Chondrocyte (in vitro differentiated cells): ENCODE data around the gene MBD5. TPM values are rescaled to one million over a fixed set of nuclear protein-coding genes. Genes with fewer than 3 reads are reported as not detected.

ENCODE experiments used
- DNase-seq: peaks from one replicate; pipeline ENCODE4 v3.0.0; 2021; ENCODE audit warnings: mixed read lengths, low spot score
- H3K27ac Mint-ChIP-seq: one replicate; pipeline ENCODE4 v1.8.0; 2021; ENCODE audit warnings: mild to moderate bottlenecking, moderate library complexity, mixed read lengths; ENCODE audit not compliant: unreplicated experiment
- H3K27me3 Mint-ChIP-seq: 2 replicates; pipeline ENCODE4 v1.8.0; 2021; ENCODE audit warnings: low read depth, mixed read lengths
- H3K36me3 Mint-ChIP-seq: 2 replicates; pipeline ENCODE4 v1.8.0; 2021; ENCODE audit warnings: low read depth, mixed read lengths
- H3K4me1 Mint-ChIP-seq: 2 replicates; pipeline ENCODE4 v1.8.0; 2021; ENCODE audit warnings: low read depth, mild to moderate bottlenecking, mixed read lengths
- H3K4me3 Mint-ChIP-seq: one replicate; pipeline ENCODE4 v1.8.0; 2021; ENCODE audit warnings: mild to moderate bottlenecking, moderate library complexity, mixed read lengths; ENCODE audit not compliant: unreplicated experiment
- H3K9me3 Mint-ChIP-seq: 2 replicates; pipeline ENCODE4 v1.8.0; 2021; ENCODE audit warnings: low read depth, mixed read lengths
- total RNA-seq: library from RNA; stranded (reverse); gene quantifications from 3 replicates; pipeline ENCODE4 v1.2.1, GENCODE V29; 2021
- TF ChIP-seq, protein P1 (sequence below): fragments of 200-600 bp; sonication (generic); IDR thresholded peaks from 2 replicates; pipeline ENCODE4 v1.5.0; 2021; ENCODE audit warnings: antibody characterized with exemption, mild to moderate bottlenecking, moderate library complexity

MBD5 gene
- total RNA-seq, 1 donor from 2014 or later: 31.1 TPM

DNA sequence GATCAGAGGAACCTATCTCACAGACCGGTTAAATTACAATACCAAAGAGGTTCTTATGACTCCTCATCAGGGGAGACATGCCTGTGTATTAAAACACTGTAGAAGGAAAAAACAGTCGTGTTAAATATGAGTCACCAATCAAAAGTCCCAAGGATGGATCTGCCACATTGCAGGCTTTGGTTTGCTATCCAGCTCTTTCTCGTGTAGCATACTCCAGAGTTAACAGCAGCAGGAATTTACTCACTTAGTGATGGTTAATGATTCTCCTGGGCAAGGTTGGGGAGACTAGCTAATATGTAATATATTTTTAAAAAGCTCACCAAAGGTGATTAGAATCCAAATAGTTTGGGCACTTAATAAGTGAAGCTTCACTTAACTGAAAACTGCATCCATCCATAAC lies 109.7 kb downstream of the MBD5 start:
- H3K27ac Mint-ChIP-seq: peak overlapping the region; percentile 86

DNA sequence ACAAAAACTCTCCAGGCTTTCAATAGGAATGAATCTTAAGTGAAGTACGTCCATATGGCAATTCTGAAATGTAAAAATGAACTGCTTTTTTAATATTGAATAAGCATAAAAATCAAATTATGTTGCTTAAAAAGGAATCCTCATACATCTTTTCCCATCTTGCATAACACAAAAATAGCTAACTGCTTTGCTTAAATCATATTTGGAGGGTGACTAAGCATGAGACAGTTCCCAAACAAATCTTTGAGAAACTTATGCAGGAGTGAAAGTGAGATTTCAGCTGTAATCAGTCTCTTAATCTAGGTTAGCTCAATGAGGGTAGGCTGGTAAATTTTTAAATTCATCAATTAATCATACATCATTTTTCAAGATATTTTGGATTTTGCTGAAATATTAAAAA lies 111.5 kb downstream of the MBD5 start:
- H3K4me1 Mint-ChIP-seq: peaks cover 24% of the 10 kb centered on the region
- H3K36me3 Mint-ChIP-seq: peaks cover 3% of the 10 kb centered on the region
- TF ChIP-seq, protein P1, sequence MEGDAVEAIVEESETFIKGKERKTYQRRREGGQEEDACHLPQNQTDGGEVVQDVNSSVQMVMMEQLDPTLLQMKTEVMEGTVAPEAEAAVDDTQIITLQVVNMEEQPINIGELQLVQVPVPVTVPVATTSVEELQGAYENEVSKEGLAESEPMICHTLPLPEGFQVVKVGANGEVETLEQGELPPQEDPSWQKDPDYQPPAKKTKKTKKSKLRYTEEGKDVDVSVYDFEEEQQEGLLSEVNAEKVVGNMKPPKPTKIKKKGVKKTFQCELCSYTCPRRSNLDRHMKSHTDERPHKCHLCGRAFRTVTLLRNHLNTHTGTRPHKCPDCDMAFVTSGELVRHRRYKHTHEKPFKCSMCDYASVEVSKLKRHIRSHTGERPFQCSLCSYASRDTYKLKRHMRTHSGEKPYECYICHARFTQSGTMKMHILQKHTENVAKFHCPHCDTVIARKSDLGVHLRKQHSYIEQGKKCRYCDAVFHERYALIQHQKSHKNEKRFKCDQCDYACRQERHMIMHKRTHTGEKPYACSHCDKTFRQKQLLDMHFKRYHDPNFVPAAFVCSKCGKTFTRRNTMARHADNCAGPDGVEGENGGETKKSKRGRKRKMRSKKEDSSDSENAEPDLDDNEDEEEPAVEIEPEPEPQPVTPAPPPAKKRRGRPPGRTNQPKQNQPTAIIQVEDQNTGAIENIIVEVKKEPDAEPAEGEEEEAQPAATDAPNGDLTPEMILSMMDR: no peak
- peaks cover 4% of the 10 kb centered on the region for H3K9me3 Mint-ChIP-seq
- peak overlapping the region; percentile 41 for H3K4me3 Mint-ChIP-seq
- H3K27ac Mint-ChIP-seq: peak overlapping the region; percentile 79
- no peak for DNase-seq
- no peaks in the 10 kb centered on the region for H3K27me3 Mint-ChIP-seq

More for the DNA sequence above, 109.7 kb downstream of the MBD5 start:
- H3K4me3 Mint-ChIP-seq: peak overlapping the region; percentile 5
- H3K36me3 Mint-ChIP-seq: peaks cover 7% of the 10 kb centered on the region
- DNase-seq: no peak
- H3K4me1 Mint-ChIP-seq: peaks cover 29% of the 10 kb centered on the region
- H3K27me3 Mint-ChIP-seq: no peaks in the 10 kb centered on the region
- H3K9me3 Mint-ChIP-seq: peaks cover 4% of the 10 kb centered on the region
- TF ChIP-seq, protein P1: no peak

DNA sequence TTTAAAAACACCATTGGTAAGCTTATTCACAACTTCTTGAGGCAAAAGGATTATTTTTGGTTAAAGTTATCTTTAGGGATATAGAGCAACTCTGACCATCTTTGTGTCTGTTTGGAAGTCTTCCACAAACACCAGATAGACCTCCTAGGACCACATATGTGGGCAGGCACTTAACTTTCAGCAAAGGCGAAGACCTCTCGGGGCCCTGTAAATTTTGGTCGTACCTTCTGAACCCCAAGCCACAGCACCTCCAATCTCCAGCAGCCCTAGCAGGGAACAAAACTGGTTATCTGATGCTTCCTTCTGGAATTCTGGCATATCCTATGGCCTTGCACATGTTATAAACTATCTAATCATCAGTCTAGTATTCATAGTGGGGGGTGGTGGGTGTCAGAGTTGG lies 114.8 kb downstream of the MBD5 start:
- H3K36me3 Mint-ChIP-seq: no peaks in the 10 kb centered on the region
- no peaks in the 10 kb centered on the region for H3K9me3 Mint-ChIP-seq
- H3K27me3 Mint-ChIP-seq: no peaks in the 10 kb centered on the region
- no peak for DNase-seq
- no peak overlapping the region for H3K27ac Mint-ChIP-seq
- peaks cover 17% of the 10 kb centered on the region for H3K4me1 Mint-ChIP-seq
- H3K4me3 Mint-ChIP-seq: no peak overlapping the region
- TF ChIP-seq, protein P1: no peak

DNA sequence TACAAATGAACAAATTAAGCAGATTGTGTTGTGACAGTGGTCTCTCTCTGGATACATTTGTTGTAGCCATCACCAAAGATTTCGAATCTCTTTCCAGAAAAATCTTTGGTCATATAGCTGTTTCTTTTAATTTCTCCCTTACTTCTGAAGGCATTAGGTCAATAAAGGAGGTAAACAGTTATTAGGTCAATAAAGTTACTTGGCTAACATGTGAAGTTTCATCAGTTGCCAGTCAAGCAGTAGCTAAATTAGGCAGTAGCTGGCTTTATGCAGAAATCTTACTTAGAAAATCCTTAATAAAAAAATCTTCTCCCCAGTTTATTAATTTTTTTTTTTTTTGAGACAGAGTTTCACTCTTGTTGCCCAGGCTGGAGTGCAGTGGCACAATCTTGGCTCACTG lies 115.5 kb downstream of the MBD5 start:
- H3K27me3 Mint-ChIP-seq: no peaks in the 10 kb centered on the region
- H3K4me3 Mint-ChIP-seq: no peak overlapping the region
- H3K27ac Mint-ChIP-seq: no peak overlapping the region
- no peaks in the 10 kb centered on the region for H3K36me3 Mint-ChIP-seq
- H3K9me3 Mint-ChIP-seq: no peaks in the 10 kb centered on the region
- peaks cover 10% of the 10 kb centered on the region for H3K4me1 Mint-ChIP-seq
- TF ChIP-seq, protein P1: no peak
- no peak for DNase-seq

DNA sequence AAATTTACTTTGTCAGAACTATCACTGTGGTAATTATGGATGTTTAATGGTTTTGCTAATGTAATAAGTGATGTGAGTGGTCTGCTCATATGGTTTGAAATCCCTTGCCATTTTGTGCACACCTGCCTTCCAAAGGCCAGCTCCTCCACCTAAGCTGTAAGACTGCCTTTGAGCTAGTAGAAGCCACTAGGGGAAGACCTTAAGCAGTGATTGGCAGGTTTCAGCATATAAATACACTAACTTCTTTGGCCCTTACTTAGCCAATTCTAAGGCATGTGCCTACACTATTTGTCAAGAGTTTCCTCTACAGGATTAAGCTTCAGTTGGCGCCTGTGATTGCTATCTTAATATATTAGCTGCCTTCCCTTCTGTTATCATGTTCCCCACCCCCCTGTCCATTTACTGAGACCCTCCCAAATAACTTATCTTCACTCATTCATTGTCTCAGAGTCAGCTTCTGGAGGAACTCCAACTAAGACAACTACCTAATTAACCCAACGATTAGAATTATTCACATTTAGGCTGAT lies 141.1 kb downstream of the MBD5 start:
- no peak for DNase-seq
- H3K4me1 Mint-ChIP-seq: no peaks in the 10 kb centered on the region
- H3K4me3 Mint-ChIP-seq: no peak overlapping the region
- no peaks in the 10 kb centered on the region for H3K9me3 Mint-ChIP-seq
- H3K27ac Mint-ChIP-seq: no peak overlapping the region
- no peaks in the 10 kb centered on the region for H3K36me3 Mint-ChIP-seq
- no peaks in the 10 kb centered on the region for H3K27me3 Mint-ChIP-seq
- TF ChIP-seq, protein P1: no peak
